GM12892 (cell line): ENCODE data around the gene NGLY1.

Source experiments
- POLR2AphosphoS5 ChIP-seq: IDR thresholded peaks from 2 replicates; pipeline ENCODE4 v1.6.1; 2011; ENCODE audit warnings: low read depth, low read length, control low read depth
- TAF1 ChIP-seq: IDR thresholded peaks from 2 replicates; pipeline ENCODE4 v1.6.1; 2011; ENCODE audit warnings: low read depth, mild to moderate bottlenecking, control low read depth, low read length, borderline replicate concordance

GRCh38 chr3:25782938-25783660, at the start of gene NGLY1:
- TF ChIP-seq POLR2AphosphoS5 (peak; percentile 41; the same call in 1 of the 2 replicates), TAF1 (peak; percentile 78)
